HTERT RPE-1 (cell line): Measurements from ENCODE around the gene ZHX3.
"Not testable (repeated sequence)": the region's sequence is repeated elsewhere in the genome, so short reads cannot be mapped to it uniquely, and the experiment has no call there.

Source experiments
- in situ Hi-C: fragments of 300-500 bp; cut with MboI; formaldehyde crosslinking; loops from 4 replicates; pipeline ENCODE4 v1.14.3; 2020; ENCODE audit warnings: low sequenced_read_pairs

ZHX3 gene

GRCh38 chr20:41261790-41262717, 55.5 kb downstream of the ZHX3 start:
- in situ Hi-C loops = no loop called here

- in situ Hi-C loops = no loop called here
Measured at GRCh38 chr20:41261260-41261659, 56.3 kb downstream of the ZHX3 start.

GRCh38 chr20:41260734-41261220, 56.8 kb downstream of the ZHX3 start:
- in situ Hi-C loops = no loop called here

GRCh38 chr20:41259309-41259708, 58.2 kb downstream of the ZHX3 start:
- in situ Hi-C loops = no loop called here

GRCh38 chr20:41258474-41258873, 59.1 kb downstream of the ZHX3 start:
- in situ Hi-C loops = no loop called here

- in situ Hi-C loops = no loop called here
Measured at GRCh38 chr20:41256516-41256915, 61.0 kb downstream of the ZHX3 start.

GRCh38 chr20:41255655-41256054, 61.9 kb downstream of the ZHX3 start:
- in situ Hi-C loops = no loop called here

- in situ Hi-C loops = no loop called here
Measured at GRCh38 chr20:41249411-41250281, 67.9 kb downstream of the ZHX3 start.

GRCh38 chr20:41248368-41249024, 69.0 kb downstream of the ZHX3 start:
- in situ Hi-C loops = no loop called here

- in situ Hi-C loops = no loop called here
Measured at GRCh38 chr20:41247523-41248367, 69.8 kb downstream of the ZHX3 start.

GRCh38 chr20:41245086-41245707, 72.3 kb downstream of the ZHX3 start:
- in situ Hi-C loops = no loop called here

- in situ Hi-C loops = no loop called here
Measured at GRCh38 chr20:41242807-41243206, 74.7 kb downstream of the ZHX3 start.

- in situ Hi-C loops = no loop called here
Measured at GRCh38 chr20:41242352-41242751, 75.2 kb downstream of the ZHX3 start.

GRCh38 chr20:41237233-41237632, 80.3 kb downstream of the ZHX3 start:
- in situ Hi-C loops = not testable (repeated sequence)

- in situ Hi-C loops = not testable (repeated sequence)
Measured at GRCh38 chr20:41236818-41237217, 80.7 kb downstream of the ZHX3 start.

GRCh38 chr20:41234546-41234945, 83.0 kb downstream of the ZHX3 start:
- in situ Hi-C loops = no loop called here

GRCh38 chr20:41234041-41234440, 83.5 kb downstream of the ZHX3 start:
- in situ Hi-C loops = no loop called here

- in situ Hi-C loops = no loop called here
Measured at GRCh38 chr20:41232973-41233926, 84.3 kb downstream of the ZHX3 start.

GRCh38 chr20:41231136-41231535, 86.4 kb downstream of the ZHX3 start:
- in situ Hi-C loops = no loop called here
